HG02943 (cell line): ENCODE data around the gene FARS2.

Experiments
- ATAC-seq: cut with Tn5 transposase; IDR thresholded peaks from one replicate; pipeline ENCODE4 v1.9.1; 2021; ENCODE audit warnings: mild to moderate bottlenecking, low read depth, moderate library complexity; ENCODE audit not compliant: unreplicated experiment

FARS2 gene

GRCh38 chr6:5493806-5494205 is 232.5 kb downstream of the FARS2 start:
- no peak for ATAC-seq

GRCh38 chr6:5497896-5498578 is 236.7 kb downstream of the FARS2 start:
- ATAC-seq = no peak

GRCh38 chr6:5498579-5498899 is 237.2 kb downstream of the FARS2 start:
- ATAC-seq = no peak

- no peak for ATAC-seq
These were observed 238.5 kb downstream of the FARS2 start for GRCh38 chr6:5499644-5500306.

- ATAC-seq = no peak
These were observed 240.5 kb downstream of the FARS2 start for GRCh38 chr6:5501837-5502236.

- ATAC-seq = no peak
These were observed 242.8 kb downstream of the FARS2 start for GRCh38 chr6:5504078-5504477.

- ATAC-seq = peak; percentile 38
These were observed 244.8 kb downstream of the FARS2 start for GRCh38 chr6:5506149-5506548.

- ATAC-seq = peak; percentile 25
These were observed 245.3 kb downstream of the FARS2 start for GRCh38 chr6:5506597-5506996.

GRCh38 chr6:5507131-5507681 is 245.9 kb downstream of the FARS2 start:
- ATAC-seq = peak; percentile 84

- no peak for ATAC-seq
These were observed 247.8 kb downstream of the FARS2 start for GRCh38 chr6:5509106-5509505.

- ATAC-seq = no peak
These were observed 249.2 kb downstream of the FARS2 start for GRCh38 chr6:5510331-5511133.

GRCh38 chr6:5511954-5512353 is 250.6 kb downstream of the FARS2 start:
- ATAC-seq = no peak

GRCh38 chr6:5512422-5512821 is 251.1 kb downstream of the FARS2 start:
- no peak for ATAC-seq

GRCh38 chr6:5513408-5513807 is 252.1 kb downstream of the FARS2 start:
- no peak for ATAC-seq

GRCh38 chr6:5514353-5514752 is 253.0 kb downstream of the FARS2 start:
- ATAC-seq = no peak

- ATAC-seq = no peak
These were observed 253.9 kb downstream of the FARS2 start for GRCh38 chr6:5515200-5515599.

- ATAC-seq = no peak
These were observed 254.7 kb downstream of the FARS2 start for GRCh38 chr6:5516036-5516435.

GRCh38 chr6:5517796-5518195 is 256.5 kb downstream of the FARS2 start:
- ATAC-seq = no peak

GRCh38 chr6:5518936-5519491 is 257.7 kb downstream of the FARS2 start:
- ATAC-seq = no peak

GRCh38 chr6:5520796-5521195 is 259.5 kb downstream of the FARS2 start:
- no peak for ATAC-seq

GRCh38 chr6:5521322-5521721 is 260.0 kb downstream of the FARS2 start:
- no peak for ATAC-seq
